BJ (cell line): ENCODE measurements around the gene GRAMD4. TPM values are rescaled to one million over a fixed set of nuclear protein-coding genes. Genes with fewer than 3 reads are reported as not detected.

Source experiments
- CTCF ChIA-PET: fragments of 350-600 bp; formaldehyde crosslinking; extraction: SDS; loops from one replicate; lab custom pipeline; 2021; ENCODE audit warnings: antibody characterized with exemption, inconsistent platforms; lab: Yijun Ruan, JAX
- POLR2A ChIA-PET: fragments of 300-600 bp; sonication (Branson Sonifier 250); formaldehyde crosslinking; extraction: SDS; loops from one replicate; lab custom pipeline; 2021; ENCODE audit warnings: antibody characterized with exemption; lab: Charles Lee
- DNase-seq: peaks from one replicate; pipeline ENCODE4 v3.0.0-alpha.2; 2011; ENCODE audit warnings: low read depth
- H3K27me3 ChIP-seq: 2 replicates; pipeline ENCODE4 v1.6.0; 2011; ENCODE audit warnings: low read length; ENCODE audit not compliant: control insufficient read depth, insufficient read depth
- H3K36me3 ChIP-seq: 2 replicates; pipeline ENCODE4 v1.5.1; 2011; ENCODE audit warnings: low read length; ENCODE audit not compliant: control insufficient read depth, insufficient read depth
- H3K4me3 ChIP-seq: 2 replicates; pipeline ENCODE4 v1.5.1; 2011; ENCODE audit warnings: low read depth, mild to moderate bottlenecking, control low read depth, low read length
- polyA plus RNA-seq: library from polyadenylated mRNA; depleted of rRNA; stranded (reverse); fragments of >200 nt; gene quantifications from 2 replicates; pipeline ENCODE4 v1.2.3, GENCODE V29; 2011
- TF ChIP-seq, protein P1 (sequence below): IDR thresholded peaks from 2 replicates; pipeline ENCODE4 v1.5.1; 2011; ENCODE audit warnings: low read depth, mild to moderate bottlenecking, control low read depth, inconsistent platforms, low read length, moderate library complexity; ENCODE audit not compliant: insufficient read depth

The GRAMD4 gene
- polyA plus RNA-seq, 1 experiment = 10.3 TPM

DNA sequence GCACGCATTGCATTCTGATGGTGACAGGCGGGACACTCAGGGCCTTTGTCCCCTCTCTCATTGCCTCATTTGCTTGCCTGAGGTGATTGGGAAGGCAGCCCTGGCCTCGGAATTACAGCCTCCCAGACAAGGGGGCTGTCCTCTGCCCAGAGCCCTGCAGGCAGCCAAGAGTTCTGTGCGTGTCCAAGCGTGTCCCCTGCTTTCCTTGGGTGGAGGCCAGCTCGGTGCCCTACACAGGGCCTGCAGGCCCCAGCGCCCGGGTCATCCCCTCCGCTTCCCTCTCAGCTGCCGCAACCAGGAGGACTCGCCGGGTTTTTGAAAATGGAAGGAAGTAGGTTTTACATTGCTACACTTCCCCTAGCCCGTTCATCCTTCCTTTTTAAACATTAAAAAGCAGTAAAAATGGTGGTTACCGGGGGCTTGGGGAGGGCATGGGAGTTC lies 1.9 kb downstream of the GRAMD4 start:
- ChIA-PET CTCF (interaction anchor here (1.4 kb wide), 1 partner anchor 37 kb away, joined by 3 read pairs; no protein-coding TSS in a partner anchor), POLR2A (no interaction called here)
- H3K36me3 ChIP-seq = no peaks in the 10 kb centered on the region
- H3K4me3 ChIP-seq = no peak overlapping the region
- no peak for DNase-seq
- TF ChIP-seq, protein P1, sequence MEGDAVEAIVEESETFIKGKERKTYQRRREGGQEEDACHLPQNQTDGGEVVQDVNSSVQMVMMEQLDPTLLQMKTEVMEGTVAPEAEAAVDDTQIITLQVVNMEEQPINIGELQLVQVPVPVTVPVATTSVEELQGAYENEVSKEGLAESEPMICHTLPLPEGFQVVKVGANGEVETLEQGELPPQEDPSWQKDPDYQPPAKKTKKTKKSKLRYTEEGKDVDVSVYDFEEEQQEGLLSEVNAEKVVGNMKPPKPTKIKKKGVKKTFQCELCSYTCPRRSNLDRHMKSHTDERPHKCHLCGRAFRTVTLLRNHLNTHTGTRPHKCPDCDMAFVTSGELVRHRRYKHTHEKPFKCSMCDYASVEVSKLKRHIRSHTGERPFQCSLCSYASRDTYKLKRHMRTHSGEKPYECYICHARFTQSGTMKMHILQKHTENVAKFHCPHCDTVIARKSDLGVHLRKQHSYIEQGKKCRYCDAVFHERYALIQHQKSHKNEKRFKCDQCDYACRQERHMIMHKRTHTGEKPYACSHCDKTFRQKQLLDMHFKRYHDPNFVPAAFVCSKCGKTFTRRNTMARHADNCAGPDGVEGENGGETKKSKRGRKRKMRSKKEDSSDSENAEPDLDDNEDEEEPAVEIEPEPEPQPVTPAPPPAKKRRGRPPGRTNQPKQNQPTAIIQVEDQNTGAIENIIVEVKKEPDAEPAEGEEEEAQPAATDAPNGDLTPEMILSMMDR = no peak
- no peaks in the 10 kb centered on the region for H3K27me3 ChIP-seq

DNA sequence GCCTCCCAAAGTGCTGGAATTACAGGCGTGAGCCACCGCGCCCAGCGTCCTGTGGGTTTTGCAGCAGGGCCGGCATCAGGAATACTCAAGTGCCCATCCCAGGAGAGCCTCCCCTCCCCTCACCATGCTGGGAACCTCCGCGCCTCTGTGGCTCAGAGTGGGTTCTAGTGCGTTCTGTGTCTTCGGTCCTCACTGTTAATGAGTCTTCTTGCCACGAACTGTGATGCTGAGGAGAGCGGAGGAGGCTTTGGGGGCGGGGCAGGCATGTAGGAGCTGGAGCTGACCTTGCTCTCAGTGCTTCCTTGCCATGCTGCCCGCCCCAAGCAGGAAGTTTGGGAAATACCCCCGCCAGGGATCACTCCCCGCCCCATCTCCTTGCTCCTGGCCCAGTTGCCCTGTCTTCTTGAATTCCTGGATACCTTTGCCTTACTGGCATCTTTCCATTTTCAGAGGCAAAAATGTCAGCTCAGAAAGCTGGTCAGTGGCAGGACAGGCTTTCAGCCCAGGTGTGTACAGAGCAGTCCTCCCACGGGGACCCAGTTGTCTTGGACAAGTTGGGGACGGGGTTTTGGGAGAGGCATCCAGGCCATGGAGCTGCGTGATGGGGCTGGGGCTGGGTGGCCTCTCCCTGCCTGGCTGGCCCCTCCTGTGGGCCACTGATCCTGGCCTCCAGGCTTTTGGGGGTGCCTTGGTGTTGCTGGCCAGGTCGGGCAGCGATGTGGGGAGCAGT lies 5.1 kb downstream of the GRAMD4 start:
- ChIA-PET POLR2A (no interaction called here), CTCF (no interaction called here)
- no peaks in the 10 kb centered on the region for H3K36me3 ChIP-seq
- TF ChIP-seq, protein P1 = no peak
- H3K27me3 ChIP-seq = no peaks in the 10 kb centered on the region
- DNase-seq = no peak
- no peak overlapping the region for H3K4me3 ChIP-seq

DNA sequence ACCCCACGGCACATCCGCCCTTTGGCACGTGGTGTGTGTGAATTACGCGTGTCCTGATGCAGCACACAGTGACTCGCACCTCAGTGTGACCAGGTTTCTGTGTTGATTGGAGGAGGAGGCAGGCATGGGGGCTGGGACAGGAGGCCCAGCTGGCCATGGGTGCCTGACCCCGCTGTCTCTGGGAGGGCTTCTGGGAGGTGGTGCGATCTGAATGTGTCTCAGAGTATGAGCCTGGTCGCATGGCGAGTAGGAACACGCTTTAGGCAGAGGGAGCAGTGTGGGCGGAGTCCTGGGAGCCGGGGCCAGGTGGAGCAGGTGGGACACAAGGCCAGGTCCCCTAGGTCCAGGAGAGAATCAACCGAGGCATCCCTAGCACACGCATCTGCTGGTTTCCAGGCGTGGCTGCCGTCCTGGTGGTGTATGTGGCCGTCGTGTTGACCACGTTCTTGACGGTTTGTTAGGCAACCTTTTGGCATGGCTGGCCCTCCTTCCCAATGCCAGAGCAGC lies 5.7 kb downstream of the GRAMD4 start:
- no peak overlapping the region for H3K4me3 ChIP-seq
- CTCF ChIA-PET = no interaction called here
- TF ChIP-seq, protein P1 = no peak
- H3K36me3 ChIP-seq = no peaks in the 10 kb centered on the region
- no peak for DNase-seq
- no peaks in the 10 kb centered on the region for H3K27me3 ChIP-seq
- POLR2A ChIA-PET = no interaction called here

DNA sequence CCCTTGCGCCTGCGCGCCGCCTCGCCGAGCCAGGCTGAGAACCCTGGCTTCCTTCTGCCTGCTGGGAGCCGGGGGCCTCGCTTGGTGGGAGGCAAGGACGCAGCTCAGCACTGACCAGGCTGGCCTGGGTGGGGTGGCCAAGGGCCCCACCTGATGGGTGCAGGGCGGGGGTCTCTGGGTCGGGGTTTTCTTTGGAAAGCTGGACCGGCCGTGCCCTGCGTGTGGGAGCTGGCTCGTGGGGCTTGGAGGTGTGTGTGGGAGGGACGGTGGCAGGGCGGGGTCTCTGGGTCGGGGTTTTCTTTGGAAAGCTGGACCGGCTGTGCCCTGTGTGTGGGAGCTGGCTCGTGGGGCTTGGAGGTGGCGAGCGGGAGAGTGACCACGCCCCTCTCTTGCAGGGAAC lies 6.2 kb downstream of the GRAMD4 start:
- CTCF ChIA-PET = interaction anchor here (0.6 kb wide), 1 partner anchor 10 kb away, joined by 3 read pairs; no protein-coding TSS in a partner anchor

More for the DNA sequence above, 6.2 kb downstream of the GRAMD4 start:
- POLR2A ChIA-PET = no interaction called here
- H3K4me3 ChIP-seq = no peak overlapping the region
- H3K27me3 ChIP-seq = no peaks in the 10 kb centered on the region
- TF ChIP-seq, protein P1 = no peak
- DNase-seq = no peak
- H3K36me3 ChIP-seq = no peaks in the 10 kb centered on the region
